ENCODE data around the gene KLF2. TPM values are rescaled to one million over a fixed set of nuclear protein-coding genes. Genes with fewer than 3 reads are reported as not detected.

KLF2 gene
- total and polyA plus RNA-seq, 4 donors, result 8.8 to 64.7 (median 22.9) TPM

GRCh38 chr19:16372065-16372915, 47.7 kb downstream of the KLF2 start:
- no peak for DNase-seq (ENCODE audit: low read depth in 4 of 6, low spot score in 6 of 6)
- WGBS (ENCODE audit: insufficient coverage), result 90% methylated on average over 17 of the region's 17 CpGs
- no peak overlapping the region for H3K4me3 ChIP-seq (ENCODE audit: low read depth, low read length)
- no peaks in the 10 kb centered on the region for H3K9me3 ChIP-seq (ENCODE audit: control insufficient read depth, insufficient read depth, low read length)
- peaks cover 34% of the 10 kb centered on the region for H3K4me1 ChIP-seq (ENCODE audit: control insufficient read depth, insufficient read depth, low read length)
- H3K36me3 ChIP-seq (ENCODE audit: control insufficient read depth, insufficient read depth, low read length), result peaks cover 68% of the 10 kb centered on the region
- H3K27me3 ChIP-seq (ENCODE audit: control insufficient read depth, insufficient read depth, low read length), result no peaks in the 10 kb centered on the region
- no peak overlapping the region for H3K27ac ChIP-seq (ENCODE audit: low read depth, low read length)

GRCh38 chr19:16373079-16373478, 48.5 kb downstream of the KLF2 start:
- 81% methylated on average over 12 of the region's 12 CpGs for WGBS (ENCODE audit: insufficient coverage)
- Histone ChIP-seq H3K9me3 (ENCODE audit: control insufficient read depth, insufficient read depth, low read length) (no peaks in the 10 kb centered on the region), H3K27ac (ENCODE audit: low read depth, low read length) (no peak overlapping the region), H3K27me3 (ENCODE audit: control insufficient read depth, insufficient read depth, low read length) (no peaks in the 10 kb centered on the region), H3K36me3 (ENCODE audit: control insufficient read depth, insufficient read depth, low read length) (peaks cover 76% of the 10 kb centered on the region), H3K4me1 (ENCODE audit: control insufficient read depth, insufficient read depth, low read length) (peaks cover 34% of the 10 kb centered on the region), H3K4me3 (ENCODE audit: low read depth, low read length) (no peak overlapping the region)
- DNase-seq (ENCODE audit: low read depth in 4 of 6, low spot score in 6 of 6), result no peak

- Histone ChIP-seq H3K4me1 (ENCODE audit: control insufficient read depth, insufficient read depth, low read length) (peaks cover 34% of the 10 kb centered on the region), H3K4me3 (ENCODE audit: low read depth, low read length) (no peak overlapping the region), H3K27me3 (ENCODE audit: control insufficient read depth, insufficient read depth, low read length) (no peaks in the 10 kb centered on the region), H3K27ac (ENCODE audit: low read depth, low read length) (no peak overlapping the region), H3K9me3 (ENCODE audit: control insufficient read depth, insufficient read depth, low read length) (no peaks in the 10 kb centered on the region), H3K36me3 (ENCODE audit: control insufficient read depth, insufficient read depth, low read length) (peaks cover 80% of the 10 kb centered on the region)
- WGBS (ENCODE audit: insufficient coverage), result 79% methylated on average over 9 of the region's 12 CpGs
- no peak for DNase-seq (ENCODE audit: low read depth in 4 of 6, low spot score in 6 of 6)
These were observed 48.9 kb downstream of the KLF2 start for GRCh38 chr19:16373532-16373931.

GRCh38 chr19:16373989-16374388, 49.4 kb downstream of the KLF2 start:
- H3K27me3 ChIP-seq (ENCODE audit: control insufficient read depth, insufficient read depth, low read length), result no peaks in the 10 kb centered on the region
- H3K36me3 ChIP-seq (ENCODE audit: control insufficient read depth, insufficient read depth, low read length), result peaks cover 84% of the 10 kb centered on the region
- DNase-seq (ENCODE audit: low read depth in 4 of 6, low spot score in 6 of 6), result no peak
- no peak overlapping the region for H3K4me3 ChIP-seq (ENCODE audit: low read depth, low read length)
- WGBS (ENCODE audit: insufficient coverage), result 91% methylated on average over 8 of the region's 8 CpGs
- no peak overlapping the region for H3K27ac ChIP-seq (ENCODE audit: low read depth, low read length)
- H3K4me1 ChIP-seq (ENCODE audit: control insufficient read depth, insufficient read depth, low read length), result peaks cover 30% of the 10 kb centered on the region
- H3K9me3 ChIP-seq (ENCODE audit: control insufficient read depth, insufficient read depth, low read length), result no peaks in the 10 kb centered on the region

GRCh38 chr19:16374436-16374835, 49.8 kb downstream of the KLF2 start:
- Histone ChIP-seq H3K27ac (ENCODE audit: low read depth, low read length) (no peak overlapping the region), H3K27me3 (ENCODE audit: control insufficient read depth, insufficient read depth, low read length) (no peaks in the 10 kb centered on the region), H3K4me3 (ENCODE audit: low read depth, low read length) (no peak overlapping the region), H3K36me3 (ENCODE audit: control insufficient read depth, insufficient read depth, low read length) (peaks cover 84% of the 10 kb centered on the region), H3K4me1 (ENCODE audit: control insufficient read depth, insufficient read depth, low read length) (peaks cover 25% of the 10 kb centered on the region), H3K9me3 (ENCODE audit: control insufficient read depth, insufficient read depth, low read length) (no peaks in the 10 kb centered on the region)
- WGBS (ENCODE audit: insufficient coverage), result 94% methylated on average over 9 of the region's 13 CpGs
- DNase-seq (ENCODE audit: low read depth in 4 of 6, low spot score in 6 of 6), result no peak

GRCh38 chr19:16375157-16375935, 50.7 kb downstream of the KLF2 start:
- Histone ChIP-seq H3K27ac (ENCODE audit: low read depth, low read length) (no peak overlapping the region), H3K4me1 (ENCODE audit: control insufficient read depth, insufficient read depth, low read length) (peaks cover 16% of the 10 kb centered on the region), H3K27me3 (ENCODE audit: control insufficient read depth, insufficient read depth, low read length) (no peaks in the 10 kb centered on the region), H3K36me3 (ENCODE audit: control insufficient read depth, insufficient read depth, low read length) (peaks cover 81% of the 10 kb centered on the region), H3K9me3 (ENCODE audit: control insufficient read depth, insufficient read depth, low read length) (no peaks in the 10 kb centered on the region), H3K4me3 (ENCODE audit: low read depth, low read length) (no peak overlapping the region)
- DNase-seq (ENCODE audit: low read depth in 4 of 6, low spot score in 6 of 6), result no peak
- 95% methylated on average over 10 of the region's 14 CpGs for WGBS (ENCODE audit: insufficient coverage)

- DNase-seq (ENCODE audit: low read depth in 4 of 6, low spot score in 6 of 6), result no peak
- 99% methylated on average over 6 of the region's 7 CpGs for WGBS (ENCODE audit: insufficient coverage)
- peaks cover 12% of the 10 kb centered on the region for H3K4me1 ChIP-seq (ENCODE audit: control insufficient read depth, insufficient read depth, low read length)
- no peak overlapping the region for H3K27ac ChIP-seq (ENCODE audit: low read depth, low read length)
- no peak overlapping the region for H3K4me3 ChIP-seq (ENCODE audit: low read depth, low read length)
- no peaks in the 10 kb centered on the region for H3K27me3 ChIP-seq (ENCODE audit: control insufficient read depth, insufficient read depth, low read length)
- peaks cover 80% of the 10 kb centered on the region for H3K36me3 ChIP-seq (ENCODE audit: control insufficient read depth, insufficient read depth, low read length)
- no peaks in the 10 kb centered on the region for H3K9me3 ChIP-seq (ENCODE audit: control insufficient read depth, insufficient read depth, low read length)
These were observed 51.2 kb downstream of the KLF2 start for GRCh38 chr19:16375936-16376185.

- H3K27ac ChIP-seq (ENCODE audit: low read depth, low read length), result no peak overlapping the region
- no peaks in the 10 kb centered on the region for H3K9me3 ChIP-seq (ENCODE audit: control insufficient read depth, insufficient read depth, low read length)
- no peak for DNase-seq (ENCODE audit: low read depth in 4 of 6, low spot score in 6 of 6)
- H3K27me3 ChIP-seq (ENCODE audit: control insufficient read depth, insufficient read depth, low read length), result no peaks in the 10 kb centered on the region
- H3K4me3 ChIP-seq (ENCODE audit: low read depth, low read length), result no peak overlapping the region
- peaks cover 8% of the 10 kb centered on the region for H3K4me1 ChIP-seq (ENCODE audit: control insufficient read depth, insufficient read depth, low read length)
- peaks cover 80% of the 10 kb centered on the region for H3K36me3 ChIP-seq (ENCODE audit: control insufficient read depth, insufficient read depth, low read length)
- WGBS (ENCODE audit: insufficient coverage), result 85% methylated on average over 10 of the region's 11 CpGs
These were observed 51.6 kb downstream of the KLF2 start for GRCh38 chr19:16376241-16376640.

GRCh38 chr19:16376649-16377048, 52.0 kb downstream of the KLF2 start:
- Histone ChIP-seq H3K9me3 (ENCODE audit: control insufficient read depth, insufficient read depth, low read length) (no peaks in the 10 kb centered on the region), H3K4me1 (ENCODE audit: control insufficient read depth, insufficient read depth, low read length) (peaks cover 5% of the 10 kb centered on the region), H3K36me3 (ENCODE audit: control insufficient read depth, insufficient read depth, low read length) (peaks cover 81% of the 10 kb centered on the region), H3K27ac (ENCODE audit: low read depth, low read length) (no peak overlapping the region), H3K4me3 (ENCODE audit: low read depth, low read length) (no peak overlapping the region), H3K27me3 (ENCODE audit: control insufficient read depth, insufficient read depth, low read length) (no peaks in the 10 kb centered on the region)
- no peak for DNase-seq (ENCODE audit: low read depth in 4 of 6, low spot score in 6 of 6)
- 81% methylated on average over 18 of the region's 18 CpGs for WGBS (ENCODE audit: insufficient coverage)

- peaks cover 4% of the 10 kb centered on the region for H3K4me1 ChIP-seq (ENCODE audit: control insufficient read depth, insufficient read depth, low read length)
- no peaks in the 10 kb centered on the region for H3K27me3 ChIP-seq (ENCODE audit: control insufficient read depth, insufficient read depth, low read length)
- H3K27ac ChIP-seq (ENCODE audit: low read depth, low read length), result no peak overlapping the region
- H3K36me3 ChIP-seq (ENCODE audit: control insufficient read depth, insufficient read depth, low read length), result peaks cover 80% of the 10 kb centered on the region
- whole genome bisulfite sequencing (ENCODE audit: insufficient coverage), result over 99% methylated on average over 9 of the region's 9 CpGs
- no peak overlapping the region for H3K4me3 ChIP-seq (ENCODE audit: low read depth, low read length)
- no peak for DNase-seq (ENCODE audit: low read depth in 4 of 6, low spot score in 6 of 6)
- H3K9me3 ChIP-seq (ENCODE audit: control insufficient read depth, insufficient read depth, low read length), result no peaks in the 10 kb centered on the region
These were observed 52.9 kb downstream of the KLF2 start for GRCh38 chr19:16377521-16377920.
